NCI-H1694 (cell line): Measurements from ENCODE around the gene LRRFIP2.

ENCODE experiments used
- DNase-seq: peaks from one replicate; lab custom pipeline; 2025; lab: John Stamatoyannopoulos, UW

LRRFIP2 gene

DNA sequence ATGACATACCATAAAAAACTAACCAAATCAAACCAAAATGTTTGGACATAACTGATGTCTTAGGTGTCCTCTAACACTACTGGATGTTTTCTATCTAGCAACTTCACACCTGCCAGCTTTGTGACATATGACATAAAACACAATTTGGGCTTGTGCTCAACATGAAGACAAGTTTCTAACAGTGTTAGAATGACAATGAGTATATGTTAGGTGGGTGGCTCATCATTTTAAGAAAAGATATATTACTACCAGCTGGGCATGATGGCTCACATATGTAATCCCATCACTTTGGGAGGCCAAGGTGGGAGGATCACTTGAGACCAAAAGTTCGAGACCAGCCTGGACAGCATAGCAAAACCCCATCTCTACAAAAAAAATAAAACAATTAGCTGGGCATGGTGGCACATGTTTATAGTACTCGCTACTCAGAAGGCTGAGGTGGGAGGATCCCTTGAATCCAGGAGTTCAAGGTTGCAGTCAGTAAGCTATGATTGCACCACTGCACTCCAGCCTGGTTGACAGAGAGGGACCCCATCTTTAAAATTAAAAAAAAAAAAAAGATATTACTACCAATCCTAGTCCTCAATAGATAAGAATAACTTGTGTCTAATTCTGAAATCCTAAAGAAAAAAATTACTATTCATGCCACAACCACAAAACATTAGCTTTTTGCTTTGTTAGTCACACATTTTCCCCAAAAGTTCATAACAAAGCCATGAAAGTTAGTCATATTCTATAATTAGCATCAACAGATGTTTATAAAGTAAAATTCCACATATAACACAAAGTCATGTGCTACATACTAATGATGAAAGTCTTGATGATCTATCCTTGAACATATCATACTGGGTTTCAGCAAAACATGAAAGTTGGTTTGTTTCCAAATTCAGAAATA, 59.9 kb downstream of the LRRFIP2 start:
- DNase-seq, result no peak

DNA sequence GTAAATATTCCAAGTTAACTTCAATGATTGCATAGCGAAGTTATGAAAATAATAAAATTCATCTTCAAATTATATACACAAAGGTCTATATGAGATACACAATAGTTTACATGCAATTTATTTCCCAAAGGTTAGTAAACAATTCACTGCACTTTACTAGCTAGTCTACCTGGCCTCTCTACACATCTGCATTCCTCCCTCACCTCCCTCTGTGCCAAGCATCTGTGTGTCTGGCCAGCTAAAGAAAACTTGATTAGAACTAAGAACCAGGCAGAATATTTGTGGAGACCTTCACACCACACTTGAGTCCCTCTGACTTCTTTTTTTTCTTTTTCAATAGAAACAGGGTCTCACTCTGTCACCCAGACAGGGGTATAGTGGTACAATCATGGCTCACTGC, 61.4 kb downstream of the LRRFIP2 start:
- DNase-seq, result no peak

DNA sequence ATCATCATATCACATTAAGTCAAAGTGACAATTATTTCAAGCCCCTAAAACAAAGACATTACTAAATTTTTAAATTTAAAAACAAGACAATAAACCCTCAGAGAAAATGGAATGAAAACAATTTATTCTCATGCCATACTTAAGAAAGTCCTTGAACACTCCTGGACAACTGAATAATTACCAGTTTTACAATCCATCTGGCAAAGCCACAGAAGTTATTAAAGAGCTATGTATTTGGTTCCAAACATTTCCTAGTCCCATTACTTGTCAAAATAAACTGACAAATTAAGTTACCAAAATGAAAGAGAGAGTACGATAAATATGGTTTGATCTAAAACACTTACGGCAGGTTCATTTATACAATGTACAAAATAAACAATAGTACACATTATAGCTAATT, 63.2 kb downstream of the LRRFIP2 start:
- DNase-seq, result no peak

DNA sequence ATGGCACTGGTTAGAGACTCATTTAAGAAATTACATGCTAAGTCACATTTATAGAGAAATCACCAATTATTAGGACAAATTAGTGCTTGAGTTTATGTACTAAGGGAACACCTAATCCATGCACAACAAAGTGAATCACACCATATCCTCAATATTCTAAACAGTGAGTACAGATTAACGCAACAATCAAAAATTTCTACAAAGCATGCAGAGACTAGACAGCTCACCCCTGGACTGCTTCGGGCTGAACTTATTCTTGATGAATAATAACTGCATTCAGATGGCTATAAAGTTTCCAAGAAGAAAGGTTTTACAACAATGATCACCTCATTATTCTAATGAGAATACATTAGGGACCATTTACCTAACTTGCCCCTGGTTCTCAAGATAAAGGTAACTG, 66.5 kb downstream of the LRRFIP2 start:
- DNase-seq, result no peak

DNA sequence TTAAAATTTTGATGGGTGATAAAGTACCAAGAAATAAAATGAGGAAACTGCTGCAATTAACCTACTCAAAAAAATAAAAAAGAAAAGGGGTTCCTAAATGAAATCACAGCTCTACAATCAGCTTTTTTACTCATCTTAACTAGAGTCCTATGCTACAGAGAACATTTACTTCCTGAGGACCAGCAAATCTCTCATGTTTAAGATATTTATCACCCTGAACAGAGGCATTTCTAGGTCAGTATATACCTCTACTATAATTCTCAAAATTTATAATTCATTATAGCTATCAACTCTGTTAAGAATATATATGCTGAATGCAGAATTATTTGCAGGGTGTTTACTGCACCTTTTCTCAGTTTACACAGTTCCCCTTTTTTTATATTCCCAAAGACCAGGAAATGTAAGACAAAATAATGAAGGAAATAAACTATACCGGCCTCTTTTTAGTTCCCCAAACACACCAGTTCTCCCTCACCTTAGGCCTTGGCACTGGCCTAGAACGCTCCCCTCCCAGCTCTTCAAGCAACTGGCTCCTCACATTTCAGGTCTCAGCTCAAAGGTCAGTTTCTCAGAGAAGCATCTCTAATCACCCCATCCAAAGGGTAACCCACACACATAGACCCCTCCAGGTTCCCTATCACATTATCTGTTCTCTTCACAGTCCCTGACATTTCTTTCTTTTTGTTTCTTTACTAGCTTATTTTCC, 71.1 kb downstream of the LRRFIP2 start:
- DNase-seq, result no peak

DNA sequence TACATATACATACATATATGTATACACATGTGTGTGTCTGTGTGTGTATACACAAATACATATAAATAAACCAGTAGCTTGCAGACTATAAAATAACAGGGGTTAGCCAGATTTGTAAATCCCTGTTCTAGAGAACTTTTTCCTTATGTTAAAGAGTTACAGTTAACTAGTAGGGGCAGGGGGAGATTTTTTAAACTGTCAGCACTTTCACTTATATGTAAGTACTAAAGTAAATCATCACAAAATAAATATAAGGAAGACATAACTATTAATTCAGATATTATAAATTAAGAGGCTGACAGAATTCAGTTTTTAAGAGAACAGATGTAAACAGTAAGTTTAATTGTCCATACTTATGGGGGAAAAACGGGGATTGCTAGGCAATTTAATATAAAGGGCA, 74.0 kb downstream of the LRRFIP2 start:
- no peak for DNase-seq

DNA sequence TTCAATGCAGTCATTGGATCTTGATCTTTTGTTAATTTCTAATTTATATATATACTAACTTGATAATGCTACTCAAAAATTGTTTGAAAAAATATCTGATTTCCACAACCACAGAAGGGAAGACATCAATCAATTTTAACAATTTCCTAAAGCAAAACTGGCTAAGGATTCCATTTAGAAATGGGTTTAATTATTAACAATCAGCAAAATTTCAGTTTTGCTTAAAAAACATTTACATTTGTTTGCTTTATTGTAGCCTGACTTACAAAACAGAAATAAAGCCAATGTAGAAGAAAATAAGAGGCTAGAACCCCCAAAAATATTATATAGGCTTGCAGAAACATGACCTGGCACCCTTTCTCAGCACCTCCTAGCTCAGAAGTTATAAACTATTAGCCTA, 74.9 kb downstream of the LRRFIP2 start:
- DNase-seq, result no peak

DNA sequence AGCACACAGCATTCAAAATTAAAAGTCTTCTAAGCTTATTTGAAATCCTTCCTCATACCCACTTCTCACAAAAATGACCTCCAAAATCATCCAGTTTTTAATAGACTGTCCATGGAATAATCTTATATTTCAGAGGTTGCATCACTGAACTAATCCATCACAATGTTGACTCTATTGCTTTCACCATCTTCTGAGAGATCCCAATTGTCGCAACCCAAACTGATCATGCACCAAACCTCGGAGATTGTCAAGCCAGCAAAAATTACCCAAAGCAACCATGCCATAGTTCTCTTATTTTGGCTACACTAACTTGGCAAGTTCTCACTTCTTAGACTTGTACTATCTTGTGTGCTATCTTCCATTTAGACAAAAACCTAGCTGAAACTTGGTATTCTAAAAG, 75.5 kb downstream of the LRRFIP2 start:
- DNase-seq, result no peak

DNA sequence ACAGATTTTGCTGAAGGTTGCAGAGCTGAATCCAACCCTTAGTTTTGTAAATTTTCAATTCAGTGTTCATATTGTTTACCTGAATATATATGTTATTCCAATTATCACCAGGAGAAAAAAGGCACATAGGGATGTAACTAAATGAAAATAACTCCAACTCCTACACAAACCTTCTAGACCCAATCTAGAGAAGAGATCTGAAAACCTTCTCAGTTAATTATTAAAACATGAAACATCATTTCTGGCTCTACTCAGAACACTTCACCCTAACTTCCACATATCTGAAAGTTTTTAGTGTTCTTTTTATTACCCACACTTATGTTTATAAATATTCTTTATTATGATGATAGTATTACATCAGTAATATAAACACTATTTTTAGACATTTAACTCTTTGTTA, 76.6 kb downstream of the LRRFIP2 start:
- no peak for DNase-seq

DNA sequence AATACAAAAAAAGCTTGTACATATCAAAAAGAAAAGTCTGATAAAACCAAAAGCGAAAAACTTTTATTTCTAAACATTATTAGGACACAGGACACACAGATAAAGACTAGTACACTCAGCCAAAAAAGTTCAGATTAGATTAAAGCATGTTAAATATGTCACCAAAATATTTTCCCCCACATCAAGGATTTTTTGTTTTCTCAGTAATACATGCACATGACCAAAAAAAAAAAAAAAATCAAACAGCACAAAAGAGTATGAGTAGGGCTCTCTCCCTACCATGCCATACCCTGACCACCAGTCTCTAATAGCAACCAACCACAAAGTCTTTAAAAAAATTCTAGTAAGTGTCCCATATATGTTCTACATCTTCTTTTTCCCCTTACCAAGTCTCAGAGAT, 77.4 kb downstream of the LRRFIP2 start:
- DNase-seq, result no peak

DNA sequence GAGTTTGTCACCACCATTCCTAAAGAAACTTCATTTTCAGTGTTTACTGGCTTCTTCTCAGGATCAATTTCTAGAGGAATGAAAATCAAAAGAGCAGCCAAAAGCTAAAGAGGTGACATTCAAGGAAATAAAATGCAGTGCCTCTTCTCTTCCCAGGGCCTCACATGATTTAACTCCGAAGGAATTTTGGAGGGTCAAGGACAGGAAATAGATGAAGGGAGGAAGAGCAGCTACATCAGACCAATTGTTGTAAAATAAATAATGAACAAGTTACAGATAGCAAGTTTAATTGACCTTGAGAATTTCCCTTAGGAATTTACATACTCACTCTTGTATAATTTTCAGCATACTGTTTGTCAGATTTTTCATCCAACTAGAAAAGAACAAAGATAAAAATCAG, 78.1 kb downstream of the LRRFIP2 start:
- DNase-seq, result no peak

DNA sequence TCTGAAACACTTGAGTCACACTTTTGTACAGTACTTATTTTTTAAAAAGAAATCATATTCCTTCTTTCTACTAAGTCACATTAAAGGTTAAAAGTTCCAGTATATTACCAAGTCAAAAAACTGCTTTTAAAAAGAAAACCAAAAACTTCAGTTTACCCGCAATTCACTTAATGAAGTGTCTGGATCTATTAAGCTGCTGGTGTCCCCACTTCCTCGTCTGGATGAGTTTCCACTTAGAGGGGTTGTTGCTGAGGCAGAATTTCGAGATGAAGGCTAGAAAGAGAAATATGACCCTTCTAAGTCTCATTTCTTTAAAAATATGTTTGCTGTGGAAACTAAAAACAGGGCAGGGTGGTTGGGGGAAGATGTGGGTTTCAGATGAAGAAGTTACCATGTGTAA, 79.7 kb downstream of the LRRFIP2 start:
- DNase-seq, result no peak

DNA sequence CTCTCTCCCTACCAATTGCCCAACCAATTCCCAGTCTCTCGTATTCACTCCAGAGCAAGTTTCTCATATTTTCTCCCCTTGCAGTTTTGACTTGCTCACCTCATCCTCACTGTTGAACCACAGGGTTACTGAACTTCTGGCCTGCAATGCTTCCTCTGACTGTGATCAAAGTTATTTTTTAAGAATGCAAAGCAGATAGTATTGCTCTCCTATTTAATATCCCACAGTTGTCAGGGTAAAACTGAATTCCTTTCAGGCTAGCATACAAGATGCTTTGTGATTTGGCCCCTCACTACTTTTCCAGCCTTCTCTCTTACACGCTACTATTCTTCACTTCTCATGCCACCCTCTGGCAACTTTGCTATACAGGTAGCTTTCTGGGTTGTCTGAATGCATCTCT, 80.9 kb downstream of the LRRFIP2 start:
- no peak for DNase-seq

DNA sequence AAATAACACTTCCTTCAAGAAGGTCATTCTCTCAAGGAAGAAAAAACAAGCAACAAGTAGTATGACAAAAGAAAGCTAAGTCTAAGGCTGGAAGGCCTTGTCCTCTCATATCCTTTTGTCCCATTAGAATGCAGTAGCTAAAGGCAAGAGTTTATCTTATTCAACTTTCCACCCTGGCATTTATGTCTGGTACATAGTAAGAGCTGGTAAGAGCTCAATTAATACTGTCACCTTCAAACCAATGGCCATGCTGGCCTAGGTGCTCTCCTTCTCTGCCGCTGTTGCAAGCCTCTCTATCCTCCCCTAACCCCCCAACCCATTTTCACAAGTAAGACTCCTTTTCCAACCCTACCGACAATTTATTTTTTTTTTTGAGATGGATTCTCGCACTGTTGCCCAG, 81.9 kb downstream of the LRRFIP2 start:
- no peak for DNase-seq

DNA sequence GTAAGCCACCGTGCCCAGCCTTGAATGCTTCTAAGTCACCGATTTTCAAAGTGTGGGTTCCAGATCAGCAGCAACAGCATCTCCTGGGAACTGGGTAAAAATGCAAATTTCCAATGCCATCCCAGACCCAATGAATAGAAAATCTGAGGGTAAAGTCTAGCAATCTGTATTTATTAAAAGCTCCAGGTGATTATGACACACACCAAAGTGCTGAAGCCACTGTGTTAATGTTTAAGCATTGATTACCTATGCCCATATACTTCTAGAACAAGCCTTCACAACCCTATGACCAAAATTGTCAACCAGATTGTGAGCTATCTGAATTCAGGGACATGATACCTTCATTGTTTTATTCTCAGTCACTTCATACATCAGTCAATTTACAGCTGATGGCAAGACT, 86.5 kb downstream of the LRRFIP2 start:
- no peak for DNase-seq

DNA sequence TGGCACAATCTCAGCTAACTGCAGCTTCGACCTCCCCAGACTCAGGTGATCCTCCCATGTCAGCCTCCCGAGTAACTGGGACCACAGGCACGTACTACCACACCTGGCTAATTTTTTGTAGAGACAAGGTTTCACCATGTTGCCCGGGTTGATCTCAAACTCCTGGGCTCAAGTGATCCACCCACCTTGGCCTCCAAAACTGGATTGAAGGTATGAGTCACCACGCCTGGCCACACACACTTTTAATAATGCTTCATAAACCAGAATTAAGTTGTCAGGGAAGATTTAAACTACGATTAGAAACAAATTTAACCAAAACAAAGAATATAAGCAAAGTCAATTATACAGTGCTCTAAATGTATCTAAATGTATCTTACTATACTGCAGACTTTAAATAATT, 87.5 kb downstream of the LRRFIP2 start:
- DNase-seq, result no peak

DNA sequence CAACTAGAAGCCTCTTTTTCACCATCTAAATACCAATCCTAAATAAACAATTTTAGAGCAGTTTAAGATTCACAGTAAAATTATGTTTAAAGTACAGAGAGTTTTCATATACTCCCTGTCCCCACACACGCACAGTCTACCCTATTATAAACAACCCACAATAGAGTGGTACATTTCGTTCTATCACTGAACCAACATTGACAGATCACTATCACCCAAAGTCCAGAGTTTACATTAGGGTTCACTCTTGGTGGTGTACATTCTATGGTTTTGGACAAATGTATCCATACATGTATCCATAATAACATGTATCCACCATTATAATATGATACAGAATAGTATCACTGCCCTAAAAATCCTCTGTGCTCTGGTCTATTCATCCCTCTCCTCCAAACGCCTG, 92.1 kb downstream of the LRRFIP2 start:
- DNase-seq, result no peak

DNA sequence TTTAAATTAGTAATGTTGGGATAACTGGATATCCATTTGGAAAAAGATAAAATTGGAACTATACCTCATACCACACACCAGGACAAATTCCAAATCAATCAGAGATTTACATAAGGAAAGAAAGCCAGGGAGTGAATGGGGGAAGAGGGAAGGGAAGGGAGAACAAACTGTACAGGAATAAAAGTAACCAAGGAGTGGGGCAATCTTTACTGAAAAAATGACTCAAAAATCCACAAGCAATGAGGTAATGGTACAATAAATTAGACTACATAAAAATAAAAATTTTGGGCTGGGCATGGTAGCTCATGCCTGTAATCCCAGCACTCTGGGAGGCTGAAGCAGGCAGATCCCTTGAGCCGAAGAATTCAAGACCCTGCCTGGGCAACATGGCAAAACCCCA, 98.4 kb downstream of the LRRFIP2 start:
- DNase-seq, result no peak

DNA sequence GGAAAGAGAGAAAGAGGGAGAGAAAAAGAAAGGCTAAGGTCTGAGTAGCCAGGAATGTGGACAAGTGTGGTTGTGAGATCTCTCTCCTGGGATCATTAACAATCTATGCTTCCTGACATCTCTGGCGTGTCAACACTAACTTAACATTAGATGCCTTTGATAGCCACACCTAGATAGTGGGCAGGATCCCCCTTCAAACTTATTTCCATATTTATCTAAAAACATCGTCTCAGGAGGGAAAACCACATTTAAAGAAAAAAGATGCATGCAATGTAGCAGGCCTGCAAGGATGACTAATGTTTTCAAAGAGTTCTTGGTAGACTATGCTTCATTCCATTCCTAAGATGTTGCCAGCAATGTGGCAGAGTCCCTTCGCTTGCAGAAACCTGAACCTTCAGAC, 100.2 kb downstream of the LRRFIP2 start:
- no peak for DNase-seq

DNA sequence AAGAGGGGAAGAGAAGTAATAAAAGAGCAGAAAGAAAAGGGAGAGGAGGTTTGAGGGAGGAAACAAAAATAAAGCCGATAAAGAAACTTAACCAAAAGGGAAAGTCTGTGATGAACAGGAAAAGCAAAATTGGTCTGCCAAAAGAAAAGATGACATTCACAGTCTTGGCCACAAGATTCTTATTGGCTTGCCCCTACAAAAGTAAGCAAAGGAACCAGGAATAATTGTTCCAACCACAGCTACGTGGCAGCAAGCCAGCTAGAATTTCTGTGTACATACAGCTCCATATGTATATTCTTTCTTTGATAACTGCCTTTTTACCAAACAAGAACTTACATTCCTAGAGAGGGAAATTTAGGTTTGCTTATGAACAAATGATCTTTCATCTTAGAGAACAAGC, 101.5 kb downstream of the LRRFIP2 start:
- DNase-seq, result no peak

DNA sequence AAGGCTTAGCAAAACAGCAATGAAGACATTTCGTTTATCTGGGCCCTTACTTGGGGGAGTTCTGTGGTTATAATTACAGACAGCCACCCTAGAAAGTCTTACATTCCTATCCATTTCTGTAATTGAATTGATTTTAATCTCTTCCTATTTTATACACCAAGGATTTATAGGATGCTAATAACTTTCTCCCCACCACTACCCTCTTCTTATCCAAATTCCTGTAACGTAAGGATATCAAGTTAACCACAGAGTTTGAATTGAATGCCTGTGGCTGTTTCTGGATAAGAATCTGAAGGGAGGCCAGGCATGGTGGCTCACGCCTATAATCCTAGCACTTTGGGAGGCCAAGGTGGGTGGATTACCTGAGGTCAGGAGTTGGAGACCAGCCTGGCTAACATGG, 102.5 kb downstream of the LRRFIP2 start:
- DNase-seq, result no peak

DNA sequence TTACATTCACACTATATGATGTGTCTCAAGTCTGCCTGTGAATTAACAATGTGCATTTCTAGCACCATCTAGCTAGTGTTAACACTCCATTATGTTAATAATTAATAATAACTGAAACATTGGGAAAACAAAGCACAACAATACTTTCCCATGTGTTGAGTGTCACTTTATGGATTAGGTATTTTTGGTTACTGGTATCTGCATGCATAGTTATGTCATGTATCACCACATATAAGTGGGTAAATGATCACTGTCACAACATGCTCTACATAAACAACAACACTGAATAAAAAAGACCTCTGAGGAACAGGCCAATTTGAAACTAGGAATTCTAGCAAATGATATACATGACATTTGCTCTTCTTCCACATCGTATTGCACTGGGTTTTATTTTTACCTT, 106.4 kb downstream of the LRRFIP2 start:
- no peak for DNase-seq

DNA sequence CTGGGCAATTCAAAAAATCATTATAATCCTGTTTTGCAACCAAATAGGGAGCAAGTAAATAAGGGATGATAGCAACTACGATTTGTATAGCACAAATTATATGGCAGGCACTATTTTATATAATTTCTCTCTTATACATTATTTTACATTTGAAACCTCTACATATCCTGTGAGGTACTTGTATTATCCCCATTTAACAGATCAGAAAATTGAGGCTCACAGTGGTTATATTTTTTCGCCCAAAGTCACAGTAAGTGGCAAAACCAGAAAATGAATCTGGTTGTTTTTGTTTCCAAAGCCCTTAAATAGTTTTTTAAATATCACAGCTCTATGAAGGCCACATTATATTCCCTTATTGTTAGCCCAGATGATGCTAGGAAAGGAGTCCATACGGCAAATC, 106.8 kb downstream of the LRRFIP2 start:
- no peak for DNase-seq

DNA sequence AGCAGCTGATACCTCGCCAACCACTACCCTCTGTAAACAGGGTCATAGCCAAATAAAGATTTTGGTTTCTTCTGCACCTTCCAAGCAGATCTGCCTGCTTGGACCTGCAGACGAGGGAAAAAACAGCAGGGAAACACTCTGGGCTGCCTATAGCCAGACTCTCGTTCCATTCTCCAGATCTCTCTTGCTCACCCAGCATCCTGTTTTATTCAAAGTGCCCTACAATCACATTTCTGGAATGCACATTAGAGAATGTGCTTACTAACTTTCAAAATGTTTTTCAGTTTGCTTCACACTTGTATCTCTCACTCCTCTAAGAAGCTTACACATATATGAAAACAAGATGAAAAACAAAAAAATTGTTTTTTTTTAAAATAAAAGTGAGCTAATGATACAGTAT, 109.6 kb downstream of the LRRFIP2 start:
- no peak for DNase-seq
